H1 (cell line): ENCODE data around the gene ZHX3. TPM values are rescaled to one million over a fixed set of nuclear protein-coding genes. Genes with fewer than 3 reads are reported as not detected.

Experiments
- CTCF ChIA-PET: fragments of 300-600 bp; sonication (Branson Sonifier 250); formaldehyde crosslinking; loops from one replicate; lab custom pipeline; 2021; ENCODE audit not compliant: partially characterized antibody; lab: Charles Lee
- POLR2A ChIA-PET: fragments of 300-600 bp; sonication (Branson Sonifier 250); formaldehyde crosslinking; loops from one replicate; lab custom pipeline; 2021; ENCODE audit warnings: inconsistent platforms; ENCODE audit not compliant: partially characterized antibody; lab: Charles Lee
- DNase-seq, 2 experiments: peaks; one replicate each; pipeline versions ENCODE4 v3.0.0 to v3.0.0-alpha.2; 2010 to 2022; ENCODE audit warnings: low spot score in 2 of 2, low read depth in 1 of 2, mixed read lengths in 1 of 2
- FAIRE-seq: peaks from 2 replicates; lab custom pipeline; 2011; peaks lifted over from hg19 to GRCh38; lab: Jason Lieb, UNC
- H2AFZ ChIP-seq: 2 replicates; pipeline ENCODE4 v1.8.1; 2012; ENCODE audit warnings: low read length, inconsistent platforms
- H2AK5ac ChIP-seq: 2 replicates; pipeline ENCODE4 v1.6.1; 2013; ENCODE audit warnings: low read depth, low read length
- H2BK120ac ChIP-seq: replicated peaks from 2 replicates; pipeline ENCODE3; 2013; ENCODE audit warnings: low read depth, low read length, inconsistent platforms
- H2BK12ac ChIP-seq: 2 replicates; pipeline ENCODE4 v1.6.1; 2013; ENCODE audit warnings: low read depth, low read length
- H2BK15ac ChIP-seq: 2 replicates; pipeline ENCODE4 v1.6.1; 2013; ENCODE audit warnings: low read length
- H2BK20ac ChIP-seq: 2 replicates; pipeline ENCODE4 v1.6.1; 2013; ENCODE audit warnings: low read length
- H2BK5ac ChIP-seq: 2 replicates; pipeline ENCODE4 v1.6.1; 2013; ENCODE audit warnings: low read depth, low read length
- H3K14ac ChIP-seq: 2 replicates; pipeline ENCODE4 v1.6.1; 2013; ENCODE audit warnings: inconsistent platforms; ENCODE audit not compliant: insufficient read length
- H3K18ac ChIP-seq: 2 replicates; pipeline ENCODE4 v1.6.1; 2013; ENCODE audit warnings: low read length; ENCODE audit errors: extremely low read depth
- H3K23ac ChIP-seq: 2 replicates; pipeline ENCODE4 v1.6.1; 2013; ENCODE audit warnings: inconsistent platforms; ENCODE audit not compliant: insufficient read length
- H3K23me2 ChIP-seq: 2 replicates; pipeline ENCODE4 v1.6.1; 2013; ENCODE audit warnings: low read depth, low read length
- H3K27ac ChIP-seq: 2 replicates; pipeline ENCODE4 v1.6.1; 2011; ENCODE audit warnings: low read depth, low read length, inconsistent platforms
- H3K27me3 ChIP-seq, 4 experiments: replicated peaks in 1 of 4; 1 replicate in 1 of 4; 2 replicates in 3 of 4; pipeline versions ENCODE4 v1.6.1 to v1.8.1; 2011 to 2013; ENCODE audit warnings: low read length in 3 of 4, mild to moderate bottlenecking in 3 of 4, inconsistent platforms in 2 of 4, mixed read lengths in 2 of 4, moderate library complexity in 1 of 4; ENCODE audit not compliant: control insufficient read depth in 3 of 4, insufficient read depth in 3 of 4; ENCODE audit errors: extremely low read depth in 1 of 4
- H3K36me3 ChIP-seq, 4 experiments: 2 replicates each; pipeline versions ENCODE4 v1.6.1 to v1.8.1; 2011 to 2013; ENCODE audit warnings: mild to moderate bottlenecking in 4 of 4, low read length in 3 of 4, moderate library complexity in 2 of 4, control low read depth in 1 of 4, inconsistent platforms in 1 of 4; ENCODE audit not compliant: insufficient read depth in 4 of 4, control insufficient read depth in 2 of 4
- H3K4ac ChIP-seq: replicated peaks from 2 replicates; pipeline ENCODE3; 2013; ENCODE audit warnings: low read length, low read depth, mixed read lengths, inconsistent platforms; ENCODE audit not compliant: insufficient read length
- H3K4me1 ChIP-seq, 4 experiments: replicated peaks in 1 of 4; 1 replicate in 1 of 4; 2 replicates in 3 of 4; pipeline versions ENCODE4 v1.6.1 to v1.8.1; 2011 to 2013; ENCODE audit warnings: low read length in 3 of 4, inconsistent platforms in 2 of 4, mixed read lengths in 1 of 4; ENCODE audit not compliant: insufficient read depth in 4 of 4, control insufficient read depth in 3 of 4
- H3K4me2 ChIP-seq, 2 experiments: 2 replicates each; pipeline versions ENCODE4 v1.6.1 to v1.8.1; 2011 to 2013; ENCODE audit warnings: low read depth in 2 of 2, low read length in 2 of 2, control low read depth in 1 of 2, inconsistent platforms in 1 of 2, mild to moderate bottlenecking in 1 of 2; ENCODE audit not compliant: insufficient read depth in 1 of 2
- H3K4me3 ChIP-seq, 4 experiments: fragments of 200-600, 300-600 bp in 1 of 4; sonication (generic), shearing (Covaris generic), sonication (Bioruptor Twin) in 1 of 4; 2 replicates each; pipeline versions ENCODE4 v1.5.1 to v1.8.1; 2011 to 2016; ENCODE audit warnings: low read length in 4 of 4, low read depth in 3 of 4, control low read depth in 2 of 4, inconsistent platforms in 2 of 4, mild to moderate bottlenecking in 2 of 4, mixed read lengths in 1 of 4, moderate library complexity in 1 of 4; ENCODE audit not compliant: insufficient read depth in 2 of 4; ENCODE audit errors: extremely low read depth in 1 of 4
- H3K56ac ChIP-seq: replicated peaks from 2 replicates; pipeline ENCODE3; 2013; ENCODE audit warnings: low read depth, mild to moderate bottlenecking, mixed read lengths, low read length, inconsistent platforms; ENCODE audit not compliant: insufficient read length
- H3K79me1 ChIP-seq: 2 replicates; pipeline ENCODE4 v1.6.1; 2013; ENCODE audit warnings: low read depth, low read length, control low read depth
- H3K79me2 ChIP-seq, 2 experiments: 2 replicates each; pipeline versions ENCODE4 v1.6.1 to v1.8.1; 2012 to 2013; ENCODE audit warnings: low read length in 2 of 2, mild to moderate bottlenecking in 2 of 2, inconsistent platforms in 1 of 2; ENCODE audit not compliant: insufficient read depth in 2 of 2, control insufficient read depth in 1 of 2
- H3K9ac ChIP-seq, 4 experiments: replicated peaks in 1 of 4; 1 replicate in 1 of 4; 2 replicates in 3 of 4; pipeline versions ENCODE4 v1.6.1 to v1.8.1; 2011 to 2013; ENCODE audit warnings: low read depth in 3 of 4, low read length in 3 of 4, control low read depth in 2 of 4, mild to moderate bottlenecking in 2 of 4, moderate library complexity in 2 of 4, inconsistent platforms in 1 of 4; ENCODE audit errors: extremely low read depth in 1 of 4
- H3K9me3 ChIP-seq, 2 experiments: 2 replicates each; pipeline versions ENCODE4 v1.6.1 to v1.8.1; 2012 to 2013; ENCODE audit warnings: mild to moderate bottlenecking in 2 of 2, moderate library complexity in 2 of 2, control low read depth in 1 of 2, inconsistent platforms in 1 of 2, low read depth in 1 of 2, low read length in 1 of 2, mixed read lengths in 1 of 2; ENCODE audit not compliant: insufficient read depth in 2 of 2
- H4K20me1 ChIP-seq, 2 experiments: replicated peaks in 1 of 2; 2 replicates each; pipeline versions ENCODE3 to v1.8.1; 2011 to 2013; ENCODE audit warnings: inconsistent platforms in 2 of 2, low read length in 2 of 2, mild to moderate bottlenecking in 1 of 2; ENCODE audit not compliant: insufficient read depth in 2 of 2, control insufficient read depth in 1 of 2
- H4K5ac ChIP-seq: 2 replicates; pipeline ENCODE4 v1.6.1; 2013; ENCODE audit warnings: low read length, low read depth, mixed read lengths, inconsistent platforms; ENCODE audit not compliant: insufficient read length
- H4K8ac ChIP-seq: 2 replicates; pipeline ENCODE4 v1.8.0; 2013; ENCODE audit warnings: mild to moderate bottlenecking, moderate library complexity, low read length, inconsistent platforms; ENCODE audit not compliant: insufficient read depth; ENCODE audit errors: extremely low read depth
- H4K91ac ChIP-seq: replicated peaks from 2 replicates; pipeline ENCODE3; 2013; ENCODE audit warnings: low read length, mixed read lengths, inconsistent platforms; ENCODE audit not compliant: insufficient read length
- ASH2L ChIP-seq: fragments of 200-600, 300-600 bp; sonication (generic); IDR thresholded peaks from one replicate; pipeline ENCODE4 v1.7.1; 2017; ENCODE audit warnings: low read length
- BACH1 ChIP-seq: IDR thresholded peaks from 2 replicates; pipeline ENCODE4 v1.6.1; 2012; ENCODE audit warnings: low read length, improper control_type of control experiment
- CHD2 ChIP-seq: IDR thresholded peaks from 2 replicates; pipeline ENCODE4 v1.6.1; 2012; ENCODE audit warnings: low read length, improper control_type of control experiment
- CREB1 ChIP-seq: IDR thresholded peaks from 2 replicates; pipeline ENCODE4 v1.6.1; 2012; ENCODE audit warnings: inconsistent platforms
- CTCF ChIP-seq, 3 experiments: IDR thresholded peaks; 1 replicate in 2 of 3; 2 replicates in 1 of 3; pipeline versions ENCODE4 v1.5.1 to v1.6.1; 2011; ENCODE audit warnings: low read length in 3 of 3, mild to moderate bottlenecking in 3 of 3, inconsistent platforms in 2 of 3, low read depth in 1 of 3, moderate library complexity in 1 of 3; ENCODE audit not compliant: insufficient read depth in 1 of 3; ENCODE audit errors: control extremely low read depth in 1 of 3
- E2F6 ChIP-seq: IDR thresholded peaks from 2 replicates; pipeline ENCODE4 v1.6.1; 2012; ENCODE audit warnings: inconsistent platforms
- EGR1 ChIP-seq: IDR thresholded peaks from 2 replicates; pipeline ENCODE4 v1.6.1; 2011; ENCODE audit warnings: low read depth, low read length, borderline replicate concordance
- SP1 ChIP-seq: IDR thresholded peaks from 2 replicates; pipeline ENCODE4 v1.6.1; 2011; ENCODE audit warnings: low read depth, low read length
- SUZ12 ChIP-seq: fragments of 200-600 bp; sonication (generic); IDR thresholded peaks from 2 replicates; pipeline ENCODE4 v1.6.1; 2012; ENCODE audit warnings: mild to moderate bottlenecking, inconsistent platforms, low read length, moderate library complexity, mixed read lengths
- WGBS, 2 experiments: shearing (Covaris generic) in 1 of 2; methylation state at CpG; one replicate each; pipeline versions ENCODE4 v1.1.6 to v1.1.7; 2013 to 2015; ENCODE audit warnings: low lambda C conversion rate in 2 of 2, mixed read lengths in 2 of 2, inconsistent platforms in 1 of 2, low coverage in 1 of 2, missing lambda C conversion rate in 1 of 2; ENCODE audit not compliant: insufficient replicate concordance in 2 of 2, insufficient coverage in 1 of 2, insufficient read length in 1 of 2; ENCODE audit errors: extremely low coverage in 1 of 2, missing lambda C conversion rate in 1 of 2; 5-methylcytosine and 5-hydroxymethylcytosine counted together
- polyA plus RNA-seq, 7 experiments: library from polyadenylated mRNA; depleted of rRNA in 3 of 7; stranded (reverse) in 5 of 7; unstranded in 2 of 7; fragments of >200 nt in 5 of 7; fragments of 200-250 nt in 2 of 7; gene quantifications; 1 replicate in 5 of 7; 2 replicates in 1 of 7; 4 replicates in 1 of 7; pipeline versions ENCODE4 v1.2.1 to v1.2.3, GENCODE V29; 2011 to 2013; ENCODE audit warnings: missing spikeins in 2 of 7, mixed read lengths in 2 of 7
- total RNA-seq: library from RNA; stranded (reverse); fragmentation: NEBNext Ultra II Directional; extraction: Animal tissue kit (Norgen Biotek cat#: 25700); gene quantifications from 2 replicates; pipeline ENCODE4 v1.2.1, GENCODE V29; 2021

Gene ZHX3
- total and polyA plus RNA-seq, 2 of the 8 experiments (the other 6 are each of a cell fraction or from before 2014, with no cell fraction given) = 1.00 to 7.8 TPM

GRCh38 chr20:41135187-41135887 lies 182.2 kb downstream of the ZHX3 start:
- H4K91ac ChIP-seq = no peak overlapping the region
- H3K4me2 ChIP-seq = peak overlapping the region; percentile 21 to 97; a peak in 3 of 4 replicates
- peak overlapping the region in 1 of 4 experiments; percentile 14; a peak in 1 of 8 replicates for H3K4me3 ChIP-seq
- POLR2A ChIA-PET = interaction anchor here (0.7 to 1.3 kb wide), 6 partner anchors 10 to 186 kb away, joined by 3 to 4 read pairs (median 3); no protein-coding TSS in a partner anchor
- H3K4me1 ChIP-seq = peaks cover 17 to 28% (median 19%) of the 10 kb centered on the region in 4 experiments
- DNase-seq (peak; percentile 53 to 77), FAIRE-seq (peak; percentile 55)
- H3K79me1 ChIP-seq = peaks cover 8% of the 10 kb centered on the region; the same call in 1 of the 2 replicates
- no peak overlapping the region for H2BK12ac ChIP-seq
- peaks cover 0 to 10% of the 10 kb centered on the region in 2 experiments for H4K20me1 ChIP-seq
- no peak overlapping the region for H4K5ac ChIP-seq
- H2AFZ ChIP-seq = peak overlapping the region; percentile 57; the same call in 1 of the 2 replicates
- WGBS, 2 experiments = 24% methylated on average over 13 of the region's 13 CpGs; no CpG with 5 or more reads in 1 of the 2 experiments
- no peaks in the 10 kb centered on the region for H3K9me3 ChIP-seq
- H2BK120ac ChIP-seq = no peak overlapping the region
- H3K23me2 ChIP-seq = peaks cover 13% of the 10 kb centered on the region; the same call in 1 of the 2 replicates
- H3K4ac ChIP-seq = no peak overlapping the region
- no peak overlapping the region for H3K9ac ChIP-seq
- no peak overlapping the region for H2BK20ac ChIP-seq
- no peak overlapping the region for H4K8ac ChIP-seq
- H3K27ac ChIP-seq = no peak overlapping the region
- peaks cover 23 to 24% of the 10 kb centered on the region in 2 experiments for H3K79me2 ChIP-seq
- H2BK5ac ChIP-seq = no peak overlapping the region
- no peak overlapping the region for H3K14ac ChIP-seq
- no peak overlapping the region for H3K23ac ChIP-seq
- H3K56ac ChIP-seq = no peak overlapping the region
- CTCF ChIA-PET = interaction anchor here (0.6 to 4.3 kb wide), 37 partner anchors 9 to 957 kb away, joined by 3 to 31 read pairs (median 5); partner anchors contain the start of gene LPIN3
- no peak overlapping the region for H2BK15ac ChIP-seq
- no peak overlapping the region for H2AK5ac ChIP-seq
- H3K36me3 ChIP-seq = peaks cover 0 to 2% (median 0%) of the 10 kb centered on the region in 4 experiments; a peak in 1 of 8 replicates
- peak overlapping the region; percentile 9; the same call in 1 of the 2 replicates for H3K18ac ChIP-seq
- peaks cover 0 to 9% (median 2%) of the 10 kb centered on the region in 4 experiments; a peak in 3 of 7 replicates for H3K27me3 ChIP-seq
- TF ChIP-seq BACH1 (peak; percentile 47; the same call in 1 of the 2 replicates), CHD2 (no peak), CREB1 (peak; percentile 63; the same call in 1 of the 2 replicates), SP1 (no peak), SUZ12 (no peak), EGR1 (peak; percentile 69; the same call in 1 of the 2 replicates), E2F6 (peak; percentile 40; the same call in 1 of the 2 replicates), ASH2L (peak; percentile 58), CTCF (IDR thresholded peaks at IDR 0.05; ENCODE audit: control extremely low read depth in 1 of 3, insufficient read depth in 1 of 3, low read depth in 1 of 3, low read length in 3 of 3) (peak; percentile 78 to 96 (median 95))
